ENCODE measurements around the gene STPG2.

GRCh38 chr4:97525236-97525635 is 618.0 kb downstream of the STPG2 start:
- TF ChIP-seq SIN3A (IDR thresholded peaks at IDR 0.05; ENCODE audit: borderline replicate concordance, insufficient read depth, low read depth, low read length) (no peak), CTCF (IDR thresholded peaks at IDR 0.05) (no peak), POLR2AphosphoS5 (IDR thresholded peaks at IDR 0.05; ENCODE audit: low read depth, low read length) (no peak), REST (IDR thresholded peaks at IDR 0.05; ENCODE audit: insufficient read depth in 1 of 2, low read depth in 2 of 2, low read length in 1 of 2) (no peak), TCF7L2 (IDR thresholded peaks at IDR 0.05; ENCODE audit: low read depth, low read length) (no peak)

Data from Panc1 (cell line).